ENCODE measurements around the gene WDR75. TPM values are rescaled to one million over a fixed set of nuclear protein-coding genes. Genes with fewer than 3 reads are reported as not detected.

The WDR75 gene
- total and polyA plus RNA-seq, 8 donors: 24.6 to 65.3 (median 56.9) TPM

GRCh38 chr2:189485146-189485545, 43.9 kb downstream of the WDR75 start:
- H3K27me3 ChIP-seq: no peaks in the 10 kb centered on the region
- intact Hi-C loops (cut with DNase I): no loop called here
- no peak for ATAC-seq

GRCh38 chr2:189486237-189486770, 45.0 kb downstream of the WDR75 start:
- intact Hi-C loops (cut with DNase I): no loop called here
- TF ChIP-seq, protein P1, sequence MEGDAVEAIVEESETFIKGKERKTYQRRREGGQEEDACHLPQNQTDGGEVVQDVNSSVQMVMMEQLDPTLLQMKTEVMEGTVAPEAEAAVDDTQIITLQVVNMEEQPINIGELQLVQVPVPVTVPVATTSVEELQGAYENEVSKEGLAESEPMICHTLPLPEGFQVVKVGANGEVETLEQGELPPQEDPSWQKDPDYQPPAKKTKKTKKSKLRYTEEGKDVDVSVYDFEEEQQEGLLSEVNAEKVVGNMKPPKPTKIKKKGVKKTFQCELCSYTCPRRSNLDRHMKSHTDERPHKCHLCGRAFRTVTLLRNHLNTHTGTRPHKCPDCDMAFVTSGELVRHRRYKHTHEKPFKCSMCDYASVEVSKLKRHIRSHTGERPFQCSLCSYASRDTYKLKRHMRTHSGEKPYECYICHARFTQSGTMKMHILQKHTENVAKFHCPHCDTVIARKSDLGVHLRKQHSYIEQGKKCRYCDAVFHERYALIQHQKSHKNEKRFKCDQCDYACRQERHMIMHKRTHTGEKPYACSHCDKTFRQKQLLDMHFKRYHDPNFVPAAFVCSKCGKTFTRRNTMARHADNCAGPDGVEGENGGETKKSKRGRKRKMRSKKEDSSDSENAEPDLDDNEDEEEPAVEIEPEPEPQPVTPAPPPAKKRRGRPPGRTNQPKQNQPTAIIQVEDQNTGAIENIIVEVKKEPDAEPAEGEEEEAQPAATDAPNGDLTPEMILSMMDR (IDR thresholded peaks at IDR 0.05): no peak
- H3K9me3 ChIP-seq: no peaks in the 10 kb centered on the region
- H3K4me1 ChIP-seq: no peaks in the 10 kb centered on the region
- H3K4me3 ChIP-seq: no peak overlapping the region
- H3K27me3 ChIP-seq: no peaks in the 10 kb centered on the region
- no peak for ATAC-seq
- H3K36me3 ChIP-seq: no peaks in the 10 kb centered on the region
- DNase-seq: no peak
- no peak overlapping the region for H3K27ac ChIP-seq

More at GRCh38 chr2:189485146-189485545, 43.9 kb downstream of the WDR75 start:
- no peak for DNase-seq
- no peaks in the 10 kb centered on the region for H3K9me3 ChIP-seq
- no peaks in the 10 kb centered on the region for H3K36me3 ChIP-seq
- no peak overlapping the region for H3K27ac ChIP-seq
- no peak overlapping the region for H3K4me3 ChIP-seq
- no peaks in the 10 kb centered on the region for H3K4me1 ChIP-seq
- TF ChIP-seq, protein P1 (IDR thresholded peaks at IDR 0.05): no peak

- no peaks in the 10 kb centered on the region for H3K4me1 ChIP-seq
- H3K27me3 ChIP-seq: no peaks in the 10 kb centered on the region
- H3K4me3 ChIP-seq: no peak overlapping the region
- TF ChIP-seq, protein P1 (IDR thresholded peaks at IDR 0.05): no peak
- H3K36me3 ChIP-seq: no peaks in the 10 kb centered on the region
- no peak for DNase-seq
- intact Hi-C loops (cut with DNase I): no loop called here
- H3K27ac ChIP-seq: no peak overlapping the region
- ATAC-seq: no peak
- no peaks in the 10 kb centered on the region for H3K9me3 ChIP-seq
These were observed 46.2 kb downstream of the WDR75 start for GRCh38 chr2:189487283-189488007.

DNA sequence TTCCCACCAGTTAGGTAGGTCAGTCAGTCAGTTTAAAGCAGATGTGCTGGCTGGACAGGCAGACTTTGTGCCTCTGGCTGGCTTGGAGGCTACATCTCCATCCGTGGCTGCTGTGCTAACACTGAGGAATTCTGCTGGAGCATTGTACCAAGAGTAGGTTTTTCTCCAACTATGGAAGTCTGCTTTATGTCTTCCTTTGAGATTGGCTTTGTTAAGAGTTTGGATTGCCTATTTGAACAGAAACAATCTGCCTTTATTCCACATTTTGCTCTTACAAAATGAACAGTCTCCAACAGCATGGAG, 46.7 kb downstream of the WDR75 start:
- DNase-seq (no peak), ATAC-seq (no peak)
- H3K9me3 ChIP-seq: no peaks in the 10 kb centered on the region
- intact Hi-C loops (cut with DNase I): no loop called here
- no peaks in the 10 kb centered on the region for H3K36me3 ChIP-seq
- H3K4me3 ChIP-seq: no peak overlapping the region
- no peak overlapping the region for H3K27ac ChIP-seq
- H3K27me3 ChIP-seq: no peaks in the 10 kb centered on the region
- TF ChIP-seq, protein P1 (IDR thresholded peaks at IDR 0.05): no peak
- H3K4me1 ChIP-seq: no peaks in the 10 kb centered on the region

- H3K4me1 ChIP-seq: no peaks in the 10 kb centered on the region
- intact Hi-C loops (cut with DNase I): no loop called here
- no peaks in the 10 kb centered on the region for H3K36me3 ChIP-seq
- H3K27ac ChIP-seq: no peak overlapping the region
- H3K9me3 ChIP-seq: no peaks in the 10 kb centered on the region
- no peak overlapping the region for H3K4me3 ChIP-seq
- no peak for ATAC-seq
- no peaks in the 10 kb centered on the region for H3K27me3 ChIP-seq
- no peak for DNase-seq
- TF ChIP-seq, protein P1 (IDR thresholded peaks at IDR 0.05): no peak
These were observed 51.2 kb downstream of the WDR75 start for GRCh38 chr2:189492451-189492850.
